ENCODE measurements around the gene SIT1.
A peak's percentile ranks its signal among the peaks of the same experiment; 100 is the strongest.

Gene SIT1

GRCh38 chr9:35661756-35662350 is 11.1 kb upstream of the SIT1 start:
- in situ Hi-C loops (cut with MboI; ENCODE audit: low pct_unique_long_range_greater_than_20kb, low sequenced_read_pairs, unreplicated experiment) = loop anchor here (10.0 kb wide), 1 partner anchor 63 kb away; no protein-coding TSS in a partner anchor
- TF ChIP-seq CTCF (IDR thresholded peaks at IDR 0.05; ENCODE audit: extremely low read depth, insufficient read depth, missing control alignments) = no peak
- no peak for DNase-seq (ENCODE audit: low spot score)

GRCh38 chr9:35660966-35661415 is 10.3 kb upstream of the SIT1 start:
- DNase-seq (ENCODE audit: low spot score) = no peak
- in situ Hi-C loops (cut with MboI; ENCODE audit: low pct_unique_long_range_greater_than_20kb, low sequenced_read_pairs, unreplicated experiment) = loop anchor here (10.0 kb wide), 1 partner anchor 64 kb away; no protein-coding TSS in a partner anchor
- TF ChIP-seq CTCF (IDR thresholded peaks at IDR 0.05; ENCODE audit: extremely low read depth, insufficient read depth, missing control alignments) = peak; percentile 40

GRCh38 chr9:35659340-35659739 is 8.6 kb upstream of the SIT1 start:
- TF ChIP-seq CTCF (IDR thresholded peaks at IDR 0.05; ENCODE audit: extremely low read depth, insufficient read depth, missing control alignments) = no peak
- no peak for DNase-seq (ENCODE audit: low spot score)
- in situ Hi-C loops (cut with MboI; ENCODE audit: low pct_unique_long_range_greater_than_20kb, low sequenced_read_pairs, unreplicated experiment) = no loop called here

- in situ Hi-C loops (cut with MboI; ENCODE audit: low pct_unique_long_range_greater_than_20kb, low sequenced_read_pairs, unreplicated experiment) = no loop called here
- DNase-seq (ENCODE audit: low spot score) = no peak
Observed at GRCh38 chr9:35658968-35659220, 8.2 kb upstream of the SIT1 start.

GRCh38 chr9:35658137-35658967 is 7.6 kb upstream of the SIT1 start, which contains the start of gene CCDC107:
TSS of gene CCDC107 (plus strand) at chr9:35658292. CDS start at chr9:35658380, 88 bp downstream.
- peak; percentile 75 for TF ChIP-seq CTCF (IDR thresholded peaks at IDR 0.05; ENCODE audit: extremely low read depth, insufficient read depth, missing control alignments)
- in situ Hi-C loops (cut with MboI; ENCODE audit: low pct_unique_long_range_greater_than_20kb, low sequenced_read_pairs, unreplicated experiment) = no loop called here
- DNase-seq (ENCODE audit: low spot score) = peak; percentile 96

More at GRCh38 chr9:35658968-35659220, 8.2 kb upstream of the SIT1 start:
- TF ChIP-seq CTCF (IDR thresholded peaks at IDR 0.05; ENCODE audit: extremely low read depth, insufficient read depth, missing control alignments) = no peak

GRCh38 chr9:35657546-35658136 is 6.9 kb upstream of the SIT1 start, which contains the start of gene RMRP:
TSS of gene RMRP (minus strand) at chr9:35658019.
- DNase-seq (ENCODE audit: low spot score) = peak; percentile 92
- in situ Hi-C loops (cut with MboI; ENCODE audit: low pct_unique_long_range_greater_than_20kb, low sequenced_read_pairs, unreplicated experiment) = no loop called here
- peak; percentile 10 for TF ChIP-seq CTCF (IDR thresholded peaks at IDR 0.05; ENCODE audit: extremely low read depth, insufficient read depth, missing control alignments)
